ENCODE results near the gene TNPO2.

The TNPO2 gene

GRCh38 chr19:12723641-12724426 is at the start of gene TNPO2:
TNPO2 (minus strand) TSS chr19:12723932; CDS start chr19:12720977, 2,955 bp downstream.
- peak; percentile 60 for DNase-seq

GRCh38 chr19:12772323-12772722 is 48.6 kb upstream of the TNPO2 start:
- DNase-seq, result no peak

GRCh38 chr19:12770922-12771321 is 47.2 kb upstream of the TNPO2 start:
- DNase-seq, result no peak

GRCh38 chr19:12769689-12770088 is 46.0 kb upstream of the TNPO2 start:
- no peak for DNase-seq

- DNase-seq, result no peak
These were observed 43.9 kb upstream of the TNPO2 start for GRCh38 chr19:12767666-12768065.

GRCh38 chr19:12767150-12767549 is 43.4 kb upstream of the TNPO2 start:
- DNase-seq, result no peak

- peak; percentile 90 for DNase-seq
These were observed 42.4 kb upstream of the TNPO2 start for GRCh38 chr19:12766051-12766521.

GRCh38 chr19:12764698-12765097 is 41.0 kb upstream of the TNPO2 start:
- DNase-seq, result no peak

GRCh38 chr19:12763100-12763499 is 39.4 kb upstream of the TNPO2 start:
- no peak for DNase-seq

GRCh38 chr19:12759686-12760085 is 36.0 kb upstream of the TNPO2 start:
- no peak for DNase-seq

GRCh38 chr19:12757544-12758274 is 34.0 kb upstream of the TNPO2 start:
- DNase-seq, result peak; percentile 86

GRCh38 chr19:12756150-12756883 is 32.6 kb upstream of the TNPO2 start:
- DNase-seq, result no peak

- no peak for DNase-seq
These were observed 30.9 kb upstream of the TNPO2 start for GRCh38 chr19:12754465-12755196.

- DNase-seq, result no peak
These were observed 28.5 kb upstream of the TNPO2 start for GRCh38 chr19:12752056-12752781.

- DNase-seq, result no peak
These were observed 27.9 kb upstream of the TNPO2 start, which contains the start of gene BEST2 for GRCh38 chr19:12751635-12752034. BEST2 (plus strand) TSS chr19:12751791; CDS start chr19:12752593, 802 bp downstream.

GRCh38 chr19:12750851-12751250 is 27.1 kb upstream of the TNPO2 start:
- DNase-seq, result no peak

GRCh38 chr19:12749938-12750521 is 26.3 kb upstream of the TNPO2 start:
- DNase-seq, result no peak

- DNase-seq, result no peak
These were observed 24.8 kb upstream of the TNPO2 start for GRCh38 chr19:12748489-12748888.

- DNase-seq, result no peak
These were observed 21.6 kb upstream of the TNPO2 start for GRCh38 chr19:12745166-12745897.

GRCh38 chr19:12737835-12738351 is 14.2 kb upstream of the TNPO2 start:
- no peak for DNase-seq

Data from suppressor macrophage treated with lipopolysaccharide for 4 hours (primary cell).